Bronchial epithelial cell (primary cell): Measurements from ENCODE around the gene TMEM80. TPM values are rescaled to one million over a fixed set of nuclear protein-coding genes. Genes with fewer than 3 reads are reported as not detected.

Source experiments
- DNase-seq: peaks from one replicate; pipeline ENCODE4 v3.0.0-alpha.2; 2010; ENCODE audit warnings: low read depth
- FAIRE-seq: peaks from 2 replicates; lab custom pipeline; 2011; peaks lifted over from hg19 to GRCh38; lab: Jason Lieb, UNC
- H3K27me3 ChIP-seq: 2 replicates; pipeline ENCODE4 v1.5.1; 2011; ENCODE audit warnings: low read length; ENCODE audit not compliant: control insufficient read depth, insufficient read depth
- H3K36me3 ChIP-seq: 2 replicates; pipeline ENCODE4 v1.5.1; 2011; ENCODE audit warnings: low read length; ENCODE audit not compliant: control insufficient read depth, insufficient read depth
- H3K4me3 ChIP-seq: 2 replicates; pipeline ENCODE4 v1.5.1; 2011; ENCODE audit warnings: mild to moderate bottlenecking, low read depth, low read length, control low read depth
- CTCF ChIP-seq: IDR thresholded peaks from 2 replicates; pipeline ENCODE4 v1.5.1; 2011; ENCODE audit warnings: mild to moderate bottlenecking, moderate library complexity, low read length, control low read depth, inconsistent platforms; ENCODE audit not compliant: insufficient read depth, severe bottlenecking
- total RNA-seq: library from RNA; depleted of rRNA; stranded (reverse); fragments of >200 nt; gene quantifications from 2 replicates; pipeline ENCODE4 v1.2.1, GENCODE V29; 2014

TMEM80 gene
- total RNA-seq, 1 donor from 2014 or later: 9.0 TPM

GRCh38 chr11:704228-704674, 8.6 kb downstream of the TMEM80 start:
- H3K27me3 ChIP-seq: no peaks in the 10 kb centered on the region
- FAIRE-seq (no peak), DNase-seq (no peak)
- H3K36me3 ChIP-seq: peaks cover 25% of the 10 kb centered on the region
- no peak for TF ChIP-seq CTCF
- H3K4me3 ChIP-seq: no peak overlapping the region

DNA sequence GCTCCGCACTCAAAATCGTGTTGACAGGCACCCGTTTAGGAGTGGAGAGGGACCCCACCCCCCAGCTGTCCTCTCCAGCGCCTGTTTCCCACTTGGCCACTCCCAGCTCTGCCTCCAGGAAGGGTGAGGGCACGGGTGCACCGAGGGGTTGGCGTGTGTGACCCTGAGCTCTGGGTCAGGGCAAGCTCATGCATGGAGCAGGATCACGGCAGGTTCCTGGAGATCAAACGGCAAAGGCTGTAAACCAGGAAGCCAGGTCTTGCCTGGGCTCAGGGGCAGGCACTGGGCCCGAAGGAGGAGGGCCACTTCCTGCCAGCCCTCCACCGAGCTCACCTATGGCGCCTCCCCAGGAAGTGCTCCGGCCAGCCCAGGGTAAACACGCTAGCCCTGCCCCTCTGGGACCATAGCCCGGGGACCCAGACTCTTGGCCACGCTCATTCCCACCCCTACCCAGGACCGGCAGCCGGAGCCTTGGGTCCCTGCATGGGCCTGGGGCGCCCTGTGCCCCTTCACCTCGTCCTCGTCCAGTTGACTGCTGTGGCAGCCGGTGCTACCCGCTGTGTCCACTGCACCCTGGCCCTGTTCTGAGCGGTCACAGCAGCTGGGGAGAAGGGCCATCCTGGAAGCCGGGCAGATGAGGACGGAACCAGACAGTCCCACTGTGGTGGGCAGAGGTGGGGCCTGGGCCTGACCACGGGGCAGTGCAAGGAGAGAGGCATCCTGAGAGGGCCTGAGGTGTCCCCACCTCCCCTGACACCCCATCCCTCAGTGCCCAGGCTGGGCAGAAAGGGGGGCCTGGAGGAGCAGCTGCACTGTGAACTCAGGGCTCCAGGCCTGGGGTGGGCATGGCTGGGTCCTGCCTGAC, 9.4 kb downstream of the TMEM80 start:
- no peak for FAIRE-seq
- H3K27me3 ChIP-seq: no peaks in the 10 kb centered on the region
- peak overlapping the region; percentile 93 for H3K4me3 ChIP-seq
- H3K36me3 ChIP-seq: peaks cover 30% of the 10 kb centered on the region
- DNase-seq: peak; percentile 43
- no peak for TF ChIP-seq CTCF

DNA sequence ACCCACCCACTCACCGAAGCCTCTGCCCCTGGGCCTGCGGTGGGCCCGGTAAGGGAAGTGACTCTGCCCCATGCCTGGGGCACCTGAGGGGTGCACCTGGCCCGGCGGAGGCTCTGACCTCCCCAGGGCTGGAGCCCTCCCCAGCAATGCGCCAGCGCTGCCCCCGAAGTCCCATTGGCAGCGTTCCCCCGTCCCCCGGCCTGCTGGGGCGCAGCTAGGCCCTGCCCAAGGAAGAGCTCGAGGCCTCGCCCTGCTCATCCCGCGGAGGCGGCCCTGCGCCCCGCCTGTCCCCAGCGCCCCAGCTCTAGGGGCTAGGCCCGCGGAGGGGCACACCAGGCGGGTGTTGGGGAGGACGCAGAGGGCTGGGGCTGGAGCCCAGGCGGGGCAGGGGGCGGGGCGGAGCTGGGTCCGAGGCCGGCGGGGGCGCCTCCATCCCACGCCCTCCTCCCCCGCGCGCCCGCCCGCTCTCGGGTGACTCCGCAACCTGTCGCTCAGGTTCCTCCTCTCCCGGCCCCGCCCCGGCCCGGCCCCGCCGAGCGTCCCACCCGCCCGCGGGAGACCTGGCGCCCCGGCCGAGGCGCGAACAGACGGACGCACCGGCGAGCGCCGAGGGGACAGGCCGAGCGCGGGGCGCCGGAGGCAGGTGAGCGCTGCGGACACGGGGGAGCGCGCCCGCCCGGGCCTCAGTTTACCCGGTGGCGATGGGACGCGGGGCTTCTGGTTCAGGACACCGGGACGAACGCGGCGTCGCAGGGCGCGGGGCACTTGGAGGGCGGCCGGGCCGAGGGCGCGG, 10.2 kb downstream of the TMEM80 start, which contains the start of gene EPS8L2:
TSS of gene EPS8L2 (plus strand) at position 586 of the 793 bp plus-strand sequence. CDS start 3,177 bp downstream, outside the sequence.
- Histone ChIP-seq H3K27me3 (no peaks in the 10 kb centered on the region), H3K36me3 (peaks cover 36% of the 10 kb centered on the region), H3K4me3 (peak within 1 kb of the TSS; percentile 93)
- no peak for TF ChIP-seq CTCF
- no peak for FAIRE-seq
- peak; percentile 35 for DNase-seq

- peaks cover 40% of the 10 kb centered on the region for H3K36me3 ChIP-seq
- no peak for FAIRE-seq
- DNase-seq: peak; percentile 45
- no peak for TF ChIP-seq CTCF
- peak overlapping the region; percentile 93 for H3K4me3 ChIP-seq
- H3K27me3 ChIP-seq: no peaks in the 10 kb centered on the region
Observed at GRCh38 chr11:706439-706956, 10.9 kb downstream of the TMEM80 start.

DNA sequence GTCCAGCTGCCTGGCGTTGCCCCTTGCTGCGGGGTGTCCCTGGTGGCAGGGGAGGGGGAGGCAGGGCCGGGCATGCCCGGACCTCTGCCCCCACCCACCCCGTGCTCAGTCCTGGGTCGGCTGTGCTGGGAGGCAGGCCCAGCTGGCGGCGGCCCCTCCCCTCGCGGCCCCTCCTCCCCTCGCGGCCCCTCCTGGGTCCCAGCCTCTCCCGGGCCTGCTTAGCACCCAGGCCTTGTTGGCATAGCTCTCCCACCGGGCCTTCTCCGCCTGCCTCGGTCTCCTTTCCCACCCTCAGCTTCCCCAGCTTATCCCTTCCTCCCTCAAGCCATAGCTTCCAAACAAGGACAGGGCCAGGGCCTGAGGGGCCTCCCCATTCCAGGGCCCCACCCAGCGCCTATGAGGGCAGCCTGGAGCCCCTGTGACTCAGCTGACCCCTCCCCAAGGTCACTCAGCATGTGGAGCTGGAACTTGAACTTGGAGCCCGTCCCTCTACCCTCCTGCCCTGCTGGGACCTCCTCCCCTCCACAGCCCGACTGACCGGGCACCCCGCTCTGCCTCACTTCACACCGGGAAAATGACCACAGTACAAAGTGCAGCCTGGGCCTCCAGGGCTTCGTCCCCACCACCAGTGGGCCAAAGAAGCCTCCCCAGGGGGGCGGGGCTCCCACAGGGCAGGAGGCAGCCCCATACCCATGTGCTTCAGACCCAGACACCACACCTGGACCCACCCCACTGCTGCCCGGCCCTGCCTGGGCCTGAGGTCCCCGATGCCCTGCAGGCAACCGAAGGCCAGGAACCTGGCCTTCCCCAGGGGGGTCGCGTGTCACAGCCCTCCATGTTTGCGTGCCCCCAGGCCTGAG, 11.6 kb downstream of the TMEM80 start:
- no peaks in the 10 kb centered on the region for H3K27me3 ChIP-seq
- FAIRE-seq (no peak), DNase-seq (no peak)
- H3K36me3 ChIP-seq: peaks cover 34% of the 10 kb centered on the region
- H3K4me3 ChIP-seq: peak overlapping the region; percentile 93
- no peak for TF ChIP-seq CTCF
